T-helper 9 cell (primary cell): ENCODE data around the gene GORASP1.

Experiments used
- DNase-seq: peaks from one replicate; pipeline ENCODE4 v3.0.0-alpha.2; 2020

The GORASP1 gene

GRCh38 chr3:39101022-39101689 is 6.3 kb downstream of the GORASP1 start:
- peak; percentile 34 for DNase-seq

GRCh38 chr3:39100500-39100886 is 6.9 kb downstream of the GORASP1 start:
- no peak for DNase-seq

DNA sequence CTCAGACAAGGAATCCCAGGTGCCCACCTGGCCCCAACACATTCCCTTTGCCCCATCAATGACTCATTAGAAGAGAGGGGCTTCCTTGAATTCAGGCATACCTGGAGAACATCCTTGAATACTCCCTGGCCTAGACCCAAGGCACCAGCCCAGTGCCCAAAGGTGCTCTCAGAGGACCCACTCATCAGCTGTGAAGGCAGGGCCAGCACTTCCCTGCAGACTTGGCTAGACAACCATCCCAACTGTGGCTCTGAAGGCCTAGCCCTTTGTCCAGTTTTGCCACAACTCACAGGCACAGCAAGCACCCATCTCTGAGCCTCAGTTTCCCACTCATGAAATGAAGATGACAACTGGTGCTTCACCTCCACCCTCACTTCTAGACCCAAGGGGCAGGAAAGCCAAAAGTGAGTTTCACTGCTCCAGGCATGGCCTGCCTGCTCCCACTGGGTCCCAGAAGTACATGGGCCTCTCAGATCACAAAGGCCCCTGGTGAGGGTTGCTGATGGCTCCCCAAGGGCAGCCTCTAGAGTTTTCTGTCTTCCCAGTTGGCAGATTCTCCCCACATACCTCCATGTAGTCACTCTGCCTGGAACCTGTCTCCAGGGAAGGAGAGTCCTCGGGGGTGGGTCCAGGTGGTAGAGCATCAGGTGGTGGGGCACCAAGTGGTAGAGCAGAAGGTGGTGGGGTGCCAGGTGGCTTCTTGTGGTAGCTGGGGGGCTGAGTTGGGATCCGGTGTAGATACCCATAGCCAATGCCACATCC is 7.5 kb downstream of the GORASP1 start:
- DNase-seq: no peak

DNA sequence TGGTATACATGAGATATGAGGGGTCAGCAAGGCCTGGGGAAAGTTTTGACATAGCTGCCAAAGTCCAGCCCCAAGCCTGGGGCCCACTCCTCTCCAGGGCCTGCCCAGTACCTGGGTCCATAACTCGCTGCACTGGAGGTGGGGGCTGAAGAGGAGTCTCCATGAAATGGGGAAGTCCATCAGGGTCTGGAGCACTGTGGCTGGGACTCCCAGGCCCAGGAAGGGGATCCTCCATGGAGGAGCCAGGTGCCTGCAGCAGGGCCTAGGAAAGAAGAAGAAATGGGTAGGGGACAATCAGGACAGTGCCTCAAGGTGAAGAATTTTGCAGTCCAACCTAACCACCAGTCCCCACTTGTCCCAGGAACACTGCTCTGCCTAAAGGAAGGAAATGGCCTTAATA is 8.2 kb downstream of the GORASP1 start:
- DNase-seq: no peak

DNA sequence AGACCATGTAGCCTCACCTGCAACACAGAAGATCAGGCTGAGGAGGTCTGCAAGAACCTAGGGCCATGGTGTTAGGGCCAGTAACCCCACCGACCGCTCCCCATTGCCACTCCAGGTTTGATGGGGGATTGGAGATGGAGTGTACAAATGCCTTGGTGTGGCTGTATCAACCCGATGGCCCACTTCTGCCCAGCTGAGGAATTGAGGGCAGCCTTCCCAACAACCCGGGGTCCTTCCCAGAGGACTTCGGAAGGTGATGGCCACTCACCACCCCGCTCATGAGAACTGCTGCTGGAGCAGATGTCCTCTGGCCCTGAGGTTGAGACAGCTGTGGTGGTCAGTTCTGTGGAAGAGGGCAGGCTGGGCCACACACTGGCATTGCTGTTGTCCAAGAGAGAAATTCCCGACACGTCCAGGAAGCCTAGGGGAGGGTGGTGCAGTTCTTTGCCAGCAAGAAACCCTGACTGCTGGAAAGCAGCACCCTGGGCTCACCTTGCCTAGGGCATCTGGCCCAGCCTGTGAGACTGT is 8.9 kb downstream of the GORASP1 start:
- no peak for DNase-seq

DNA sequence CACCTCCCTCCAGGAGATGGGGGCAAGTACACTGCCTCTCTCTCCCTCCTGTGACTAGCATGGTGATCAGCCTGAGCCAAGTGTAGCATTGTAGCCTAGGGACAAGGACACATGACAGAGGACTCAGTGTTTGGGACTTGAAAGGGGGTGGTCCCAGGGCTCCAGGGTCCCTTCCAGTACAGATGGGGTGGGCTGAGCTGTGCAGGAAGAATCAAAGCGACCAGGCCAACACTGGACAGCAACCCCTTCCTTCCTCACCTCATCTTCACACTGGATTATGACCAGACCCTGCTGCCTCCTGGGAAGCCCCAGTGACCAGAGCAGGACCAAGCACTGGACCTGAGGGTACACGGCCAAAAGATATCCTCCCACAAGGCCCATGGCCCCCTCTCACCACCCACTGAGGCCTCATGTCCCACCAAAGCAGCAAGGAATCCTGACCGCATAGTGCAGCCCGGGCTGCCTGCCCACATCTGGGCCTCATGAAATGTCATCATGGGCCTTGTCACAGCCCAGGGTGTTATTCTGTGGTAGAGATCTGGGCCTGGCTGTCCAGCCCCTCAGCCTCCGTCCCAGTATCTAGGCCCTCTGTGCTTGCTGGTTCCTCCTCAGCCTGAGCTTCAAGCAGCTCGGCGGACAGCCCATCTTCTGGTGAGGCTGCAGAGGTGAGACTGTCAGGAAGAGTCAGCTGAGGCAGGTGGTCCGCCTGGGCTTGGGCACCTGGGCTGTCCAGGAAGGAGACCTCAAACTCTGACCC is 9.5 kb downstream of the GORASP1 start:
- DNase-seq: no peak

DNA sequence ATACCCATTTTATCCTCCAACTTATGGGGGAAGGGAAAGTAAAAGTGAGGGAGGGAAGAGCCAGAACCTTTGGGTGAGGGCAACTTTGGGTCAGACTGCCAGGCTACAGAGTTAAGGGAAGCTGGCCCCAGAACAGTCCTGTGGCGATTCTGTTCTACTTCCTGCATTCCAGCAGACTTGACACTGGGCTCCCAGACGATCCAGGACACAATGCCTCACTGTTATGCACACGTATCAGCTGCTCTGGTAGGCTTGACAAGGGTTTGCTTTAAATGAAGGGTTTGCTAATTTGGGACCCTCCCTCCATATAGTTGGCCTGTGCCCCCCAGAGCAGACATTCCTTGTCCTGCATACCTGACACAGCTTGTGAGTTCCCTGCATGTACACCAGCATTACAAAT is 10.7 kb downstream of the GORASP1 start:
- DNase-seq: no peak

GRCh38 chr3:39095778-39096177 is 11.6 kb downstream of the GORASP1 start:
- no peak for DNase-seq

DNA sequence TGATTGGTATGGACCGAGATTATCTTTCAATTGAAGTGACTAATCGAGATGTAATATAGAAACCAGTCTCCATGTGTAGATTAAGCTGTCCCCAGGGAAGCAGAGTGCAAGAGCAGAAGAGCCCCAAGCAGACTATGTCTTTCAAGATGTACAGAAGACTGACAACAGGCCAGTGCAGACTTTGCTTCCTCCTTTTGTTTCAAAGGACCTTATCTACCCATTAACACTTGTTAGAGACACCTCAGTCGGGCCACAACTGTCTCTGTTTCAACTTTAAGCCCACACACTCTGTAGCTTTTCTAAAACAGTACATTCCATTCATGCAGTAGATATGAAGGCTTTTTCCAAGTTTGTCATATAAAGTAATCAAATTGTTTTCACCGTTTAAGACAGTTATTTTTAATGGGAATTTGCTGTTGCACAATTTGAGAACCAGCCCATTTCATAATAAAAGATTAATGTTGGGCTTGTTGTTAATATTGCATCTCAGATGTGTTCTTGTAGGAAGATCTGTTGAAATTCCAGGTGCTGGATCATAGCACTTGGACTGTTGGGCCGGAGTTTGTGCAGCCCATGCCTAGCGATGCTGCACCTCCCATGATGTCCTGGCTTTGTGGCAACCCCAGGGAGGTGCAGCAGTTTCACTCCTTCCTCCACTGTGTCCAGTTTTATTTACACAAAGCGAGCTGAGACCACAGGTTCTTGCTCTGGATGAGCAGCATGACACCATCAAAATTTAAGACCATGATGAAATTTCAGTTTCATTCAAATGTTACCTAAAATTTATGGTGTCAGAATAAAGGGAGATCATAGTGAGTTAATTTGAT is 12.4 kb downstream of the GORASP1 start:
- no peak for DNase-seq

DNA sequence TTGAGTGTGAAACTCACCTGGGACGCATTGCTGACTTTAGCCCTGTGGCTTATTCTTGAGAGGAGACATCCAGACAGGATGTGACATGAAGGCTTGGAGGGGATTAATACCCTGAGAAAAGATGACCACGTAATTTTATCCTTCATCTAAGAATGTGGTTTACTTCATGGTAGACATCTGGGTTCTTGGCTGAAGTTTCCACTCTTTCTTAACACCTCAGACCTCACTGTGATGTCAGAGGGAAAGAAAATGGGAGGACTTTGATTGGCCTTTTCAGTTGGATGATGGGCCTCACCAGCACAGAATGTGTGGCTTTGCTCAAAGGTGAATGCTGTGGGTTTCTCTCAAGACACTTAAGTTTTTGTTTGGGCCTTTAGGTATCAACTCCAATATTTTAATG is 16.5 kb downstream of the GORASP1 start:
- no peak for DNase-seq

GRCh38 chr3:39088889-39089288 is 18.5 kb downstream of the GORASP1 start:
- DNase-seq: no peak

DNA sequence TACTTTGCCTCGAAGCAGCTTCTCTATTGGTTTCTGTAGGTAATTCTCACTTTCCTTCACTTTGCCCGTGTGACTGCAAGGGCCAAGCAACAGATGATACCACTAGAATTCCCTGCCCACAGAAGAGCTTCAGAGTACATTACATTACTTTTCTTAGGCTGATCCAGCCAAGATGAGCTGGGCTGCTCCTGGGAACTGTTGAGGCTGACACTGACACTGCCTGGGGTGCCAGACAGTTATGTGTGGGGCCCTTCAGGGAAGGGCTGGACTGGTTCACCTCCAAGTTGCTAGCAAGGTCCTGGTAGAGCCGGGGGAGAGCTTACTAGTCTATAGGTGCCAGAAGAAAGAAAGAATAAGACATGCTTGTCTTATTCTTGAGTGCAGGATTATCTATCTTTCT is 19.0 kb downstream of the GORASP1 start:
- DNase-seq: no peak

GRCh38 chr3:39086144-39086543 is 21.3 kb downstream of the GORASP1 start:
- DNase-seq: no peak

DNA sequence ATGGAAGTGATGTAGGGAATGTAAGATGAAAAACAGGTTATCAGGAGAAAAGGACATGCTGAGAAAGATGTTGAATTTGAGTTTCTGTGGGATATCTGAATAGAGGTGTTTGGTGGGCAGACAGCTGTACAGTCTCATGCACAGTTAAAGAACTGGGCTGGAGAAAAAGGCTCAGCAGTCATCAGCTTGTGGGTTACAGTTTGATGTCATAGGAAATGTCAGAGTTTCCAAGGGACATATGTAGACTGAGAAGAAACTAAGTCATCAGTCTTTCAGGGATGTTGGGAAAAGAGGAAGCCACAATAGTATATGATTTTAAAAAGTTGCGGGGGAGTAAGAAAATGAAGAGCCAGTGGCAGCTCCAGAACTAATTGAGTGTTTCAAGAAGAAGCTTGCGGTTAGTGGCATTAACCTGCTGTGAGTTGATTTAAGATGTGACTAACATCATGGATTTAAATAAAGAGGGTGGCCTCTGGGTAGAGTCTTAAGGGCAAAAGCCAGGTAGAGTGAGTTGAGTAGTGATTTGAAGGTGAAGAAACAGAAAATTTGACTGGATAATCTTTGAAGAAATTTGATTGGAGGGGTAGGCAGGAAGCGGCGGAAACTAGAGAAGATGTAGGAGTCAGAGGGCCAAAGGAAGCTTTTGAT is 24.6 kb downstream of the GORASP1 start:
- DNase-seq: no peak

DNA sequence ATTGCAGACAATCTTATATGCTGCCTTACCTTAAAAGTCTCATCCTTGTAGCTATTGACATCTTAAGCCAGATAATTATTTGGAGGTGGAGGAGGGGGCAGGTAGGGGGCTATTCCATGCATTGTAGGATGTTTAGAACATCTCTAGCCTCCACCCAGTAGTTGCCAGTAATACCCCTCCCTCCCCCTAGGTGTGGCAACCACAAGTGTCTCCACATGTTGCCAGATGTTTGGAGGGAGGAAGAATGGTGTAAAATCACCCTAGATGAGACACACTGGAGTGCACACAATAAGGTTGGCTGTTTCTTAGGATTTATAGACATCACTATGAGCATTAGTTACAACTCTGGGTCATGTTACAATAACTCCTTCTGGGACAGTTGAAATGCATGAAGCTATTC is 27.4 kb downstream of the GORASP1 start:
- no peak for DNase-seq

DNA sequence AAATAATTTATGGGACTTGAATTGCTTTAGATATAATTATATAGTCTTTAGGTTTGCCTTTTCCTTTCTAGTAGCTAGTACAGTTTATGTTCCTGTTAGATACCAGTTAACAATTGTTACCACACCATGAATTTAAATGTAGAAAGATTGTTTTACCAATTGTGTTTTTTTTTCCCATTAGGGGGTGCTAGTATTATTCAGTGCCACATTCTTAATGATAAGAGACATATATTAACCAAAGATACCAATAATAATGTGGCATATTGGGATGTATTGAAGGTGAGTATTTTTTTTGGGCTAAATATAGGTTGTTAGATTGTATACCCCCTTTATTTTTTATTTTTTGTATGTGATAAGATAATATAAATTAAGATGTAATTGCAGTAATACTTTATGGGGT is 27.9 kb downstream of the GORASP1 start:
- DNase-seq: no peak

DNA sequence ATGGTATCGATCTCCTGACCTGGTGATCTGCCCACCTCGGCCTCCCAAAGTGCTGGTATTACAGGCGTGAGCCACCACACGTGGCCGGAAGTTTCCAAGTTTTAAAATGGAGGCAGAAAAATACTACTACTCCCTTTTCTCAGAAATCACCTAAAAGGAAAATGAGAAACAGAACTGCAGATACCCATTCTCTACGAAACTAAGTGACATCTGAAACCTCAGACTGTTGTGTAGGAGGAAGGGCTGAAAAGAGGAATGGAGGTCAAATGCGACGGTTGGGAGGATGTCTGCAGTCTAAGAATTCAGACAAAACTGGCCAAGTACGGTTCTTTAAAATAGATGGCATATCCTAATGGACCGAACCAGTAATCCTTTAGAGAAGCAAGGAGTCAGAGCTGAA is 31.5 kb downstream of the GORASP1 start:
- no peak for DNase-seq

DNA sequence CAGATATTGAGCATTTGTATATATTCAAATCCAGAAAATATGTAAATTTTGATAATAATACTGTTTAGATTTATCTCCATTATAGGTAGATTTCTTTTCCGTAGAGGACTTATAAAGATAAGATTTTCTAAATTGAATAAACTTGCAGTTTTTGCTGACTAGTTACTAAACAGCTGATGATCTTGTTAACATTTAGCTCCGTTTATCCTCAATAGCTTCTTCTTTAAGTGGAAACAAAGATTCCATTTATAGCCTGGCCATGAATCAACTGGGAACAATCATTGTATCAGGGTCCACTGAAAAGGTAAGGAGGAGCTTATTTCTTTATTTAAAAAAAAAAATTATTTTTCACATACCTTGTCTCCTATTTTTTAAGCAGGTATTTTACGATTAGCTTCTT is 38.9 kb downstream of the GORASP1 start:
- no peak for DNase-seq

DNA sequence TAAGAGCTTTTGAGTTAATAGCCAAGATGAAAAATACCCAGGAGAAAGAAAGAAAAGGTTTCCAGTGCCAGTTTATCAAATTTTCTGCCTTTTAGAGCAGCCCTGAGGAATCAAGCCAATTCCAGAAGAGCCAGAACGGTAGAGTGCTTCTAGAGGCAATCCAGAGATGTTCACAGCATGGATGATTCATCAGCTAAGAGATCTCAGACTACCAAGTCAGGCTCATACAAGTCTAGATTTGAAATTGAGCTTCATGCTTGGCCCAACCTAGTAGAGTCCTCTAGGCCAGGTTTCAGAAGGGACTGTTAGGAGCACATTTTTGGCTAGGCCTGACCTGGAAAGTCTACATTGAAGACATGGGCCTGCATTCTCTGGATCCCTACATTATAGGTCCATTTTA is 40.1 kb downstream of the GORASP1 start:
- DNase-seq: no peak

DNA sequence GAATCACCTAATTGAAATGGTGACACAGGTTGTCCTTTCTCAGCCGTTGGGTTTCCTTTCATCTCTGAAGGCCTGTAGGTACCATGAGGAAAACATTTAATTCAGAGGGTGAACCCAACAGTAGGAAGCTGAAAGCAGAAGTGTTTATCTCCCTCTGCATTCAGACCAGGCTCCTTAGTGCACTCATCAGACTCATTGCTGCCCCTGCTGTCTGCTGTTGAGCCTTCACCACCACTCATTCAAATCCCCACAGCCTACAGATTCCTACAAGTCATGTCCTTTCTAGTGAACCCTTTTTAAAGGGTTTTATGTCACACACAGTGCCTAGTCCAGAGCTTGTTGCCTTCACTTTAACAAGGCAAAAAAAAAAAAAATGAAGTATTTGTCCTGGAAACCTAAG is 42.2 kb downstream of the GORASP1 start:
- DNase-seq: no peak

DNA sequence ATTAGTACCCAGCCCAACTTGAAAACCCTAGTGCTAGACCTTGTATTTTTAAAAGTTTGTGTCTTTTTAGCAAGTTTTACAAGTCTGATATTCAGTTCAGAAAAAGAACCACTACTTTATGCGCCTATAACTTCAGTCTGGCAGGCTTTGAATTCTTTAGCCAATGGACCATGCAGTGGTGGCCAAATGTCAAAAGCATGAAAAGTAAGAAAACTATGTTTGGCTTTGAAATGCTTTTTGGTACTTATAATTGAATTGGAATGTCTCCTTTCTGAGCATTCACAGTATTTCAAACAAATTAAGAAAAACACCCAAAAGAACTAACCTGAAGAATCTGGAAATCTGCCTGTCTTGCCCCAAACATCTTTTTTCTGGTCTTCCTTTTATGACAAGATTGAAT is 42.8 kb downstream of the GORASP1 start:
- DNase-seq: no peak

DNA sequence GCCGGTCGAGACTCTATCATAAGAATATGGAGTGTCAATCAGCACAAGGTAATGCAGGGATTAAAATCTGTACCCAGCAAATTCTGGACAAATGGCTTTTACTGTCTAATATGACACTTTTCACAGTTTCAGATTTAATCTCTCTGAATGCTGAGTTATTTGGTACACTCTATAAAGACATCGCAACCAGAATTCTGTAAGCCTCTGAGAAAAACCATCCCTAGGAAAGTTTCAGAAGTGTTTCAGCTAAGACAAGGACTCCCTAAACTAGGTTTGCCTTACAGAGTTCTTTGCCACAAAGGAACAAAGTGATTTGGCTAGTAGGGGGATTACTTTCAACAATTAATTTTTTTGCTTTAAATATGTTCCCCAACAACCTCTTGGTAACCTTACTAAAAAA is 44.3 kb downstream of the GORASP1 start:
- no peak for DNase-seq
